Vagina (tissue), 2 donors: ENCODE measurements around the gene INTU.
"Not testable (repeated sequence)": the region's sequence is repeated elsewhere in the genome, so short reads cannot be mapped to it uniquely, and the experiment has no call there.

Experiments
- POLR2A ChIP-seq, 2 donors: fragments of 450-650 bp; IDR thresholded peaks; one replicate each; pipeline ENCODE4 v1.6.1; 2017; ENCODE audit warnings: antibody characterized with exemption in 2 of 2, mild to moderate bottlenecking in 2 of 2, moderate library complexity in 2 of 2
- POLR2AphosphoS5 ChIP-seq, 2 donors: sonication (generic); formaldehyde crosslinking; IDR thresholded peaks; one replicate each; pipeline ENCODE4 v1.9.0; 2017; ENCODE audit warnings: antibody characterized with exemption in 2 of 2, mild to moderate bottlenecking in 2 of 2, low read depth in 1 of 2; ENCODE audit not compliant: insufficient read depth in 1 of 2
- TF ChIP-seq, protein P1 (sequence below), 3 experiments: fragments of 450-650 bp in 2 of 3; fragments of 200-600 bp in 1 of 3; sonication (generic) in 1 of 3; IDR thresholded peaks; one replicate each; pipeline ENCODE4 v1.5.1; 2017 to 2019; ENCODE audit warnings: antibody characterized with exemption in 3 of 3, mild to moderate bottlenecking in 2 of 3, moderate library complexity in 2 of 3

DNA sequence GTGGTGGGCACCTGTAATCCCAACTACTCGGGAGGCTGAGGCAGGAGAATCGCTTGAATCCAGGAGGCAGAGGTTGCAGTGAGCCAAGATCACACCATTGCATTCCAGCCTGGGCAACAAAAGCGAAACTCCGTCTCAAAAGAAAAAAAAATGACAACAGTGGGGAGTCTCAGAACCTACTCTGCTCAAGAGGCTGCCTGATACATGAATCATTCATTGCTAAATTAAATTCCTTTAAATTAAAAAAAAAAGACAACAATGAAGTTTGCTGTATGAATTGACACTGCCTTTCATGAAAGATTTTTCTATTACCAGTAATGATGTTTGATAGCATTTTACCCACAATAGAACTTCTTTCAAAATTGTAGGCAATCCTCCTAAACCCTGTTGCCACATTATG, 46.3 kb upstream of the INTU start:
- TF ChIP-seq POLR2A (IDR thresholded peaks at IDR 0.05); POLR2AphosphoS5 (IDR thresholded peaks at IDR 0.05; ENCODE audit: insufficient read depth in 1 of 2, low read depth in 1 of 2): not testable (repeated sequence)
- TF ChIP-seq, protein P1, sequence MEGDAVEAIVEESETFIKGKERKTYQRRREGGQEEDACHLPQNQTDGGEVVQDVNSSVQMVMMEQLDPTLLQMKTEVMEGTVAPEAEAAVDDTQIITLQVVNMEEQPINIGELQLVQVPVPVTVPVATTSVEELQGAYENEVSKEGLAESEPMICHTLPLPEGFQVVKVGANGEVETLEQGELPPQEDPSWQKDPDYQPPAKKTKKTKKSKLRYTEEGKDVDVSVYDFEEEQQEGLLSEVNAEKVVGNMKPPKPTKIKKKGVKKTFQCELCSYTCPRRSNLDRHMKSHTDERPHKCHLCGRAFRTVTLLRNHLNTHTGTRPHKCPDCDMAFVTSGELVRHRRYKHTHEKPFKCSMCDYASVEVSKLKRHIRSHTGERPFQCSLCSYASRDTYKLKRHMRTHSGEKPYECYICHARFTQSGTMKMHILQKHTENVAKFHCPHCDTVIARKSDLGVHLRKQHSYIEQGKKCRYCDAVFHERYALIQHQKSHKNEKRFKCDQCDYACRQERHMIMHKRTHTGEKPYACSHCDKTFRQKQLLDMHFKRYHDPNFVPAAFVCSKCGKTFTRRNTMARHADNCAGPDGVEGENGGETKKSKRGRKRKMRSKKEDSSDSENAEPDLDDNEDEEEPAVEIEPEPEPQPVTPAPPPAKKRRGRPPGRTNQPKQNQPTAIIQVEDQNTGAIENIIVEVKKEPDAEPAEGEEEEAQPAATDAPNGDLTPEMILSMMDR (IDR thresholded peaks at IDR 0.05): not testable (repeated sequence)
